GM12878 (cell line): ENCODE measurements around the gene C6orf89. TPM values are rescaled to one million over a fixed set of nuclear protein-coding genes. Genes with fewer than 3 reads are reported as not detected.

Experiments
- ATAC-seq: fragments of 200-7000 bp; cut with Tn5 transposase; 3 replicates; pipeline ENCODE4 v1.9.1; 2020; ENCODE audit warnings: mild to moderate bottlenecking, moderate library complexity
- BruUV-seq: library from RNA; stranded (reverse); fragments of 400-500 nt; replicated peaks from 2 replicates; lab custom pipeline; 2021; lab: Mats Ljungman, UMichigan
- CTCF ChIA-PET: fragments of 300-600 bp; sonication (Branson Sonifier 250); formaldehyde crosslinking; extraction: SDS; loops from one replicate; lab custom pipeline; 2021; ENCODE audit warnings: inconsistent platforms; lab: Yijun Ruan, JAX
- POLR2A ChIA-PET: fragments of 350-600 bp; formaldehyde crosslinking; extraction: SDS; loops from one replicate; lab custom pipeline; 2021; ENCODE audit warnings: inconsistent platforms; lab: Charles Lee
- RAD21 ChIA-PET: fragments of 300-600 bp; sonication (Branson Sonifier 250); formaldehyde crosslinking; loops from one replicate; lab custom pipeline; 2023; ENCODE audit warnings: antibody characterized with exemption; ENCODE audit not compliant: unreplicated experiment; lab: Charles Lee
- SMC1A ChIA-PET: fragments of 300-600 bp; sonication (Branson Sonifier 250); formaldehyde crosslinking; loops from one replicate; lab custom pipeline; 2023; ENCODE audit not compliant: unreplicated experiment, uncharacterized antibody; lab: Charles Lee
- DNase-seq: peaks from one replicate; pipeline ENCODE4 v3.0.0-alpha.2; 2011; ENCODE audit warnings: low read depth, low spot score
- FAIRE-seq: peaks from 3 replicates; lab custom pipeline; 2011; peaks lifted over from hg19 to GRCh38; lab: Jason Lieb, UNC
- H2AFZ ChIP-seq: 2 replicates; pipeline ENCODE4 v1.6.0; 2011; ENCODE audit warnings: low read depth, low read length, control low read depth; ENCODE audit not compliant: control insufficient read depth
- H3K27ac ChIP-seq: 2 replicates; pipeline ENCODE4 v1.5.1; 2011; ENCODE audit warnings: control low read depth; ENCODE audit not compliant: control insufficient read depth, insufficient read depth
- H3K27me3 ChIP-seq, 2 experiments: replicated peaks in 1 of 2; 2 replicates each; pipeline versions ENCODE4 v1.6.0 to v1.6.1; 2011; ENCODE audit warnings: low read length in 1 of 2; ENCODE audit not compliant: control insufficient read depth in 2 of 2, insufficient read depth in 2 of 2
- H3K36me3 ChIP-seq, 2 experiments: 2 replicates each; pipeline ENCODE4 v1.5.1; 2011; ENCODE audit warnings: low read length in 1 of 2; ENCODE audit not compliant: control insufficient read depth in 2 of 2, insufficient read depth in 2 of 2
- H3K4me1 ChIP-seq: 2 replicates; pipeline ENCODE4 v1.6.1; 2011; ENCODE audit warnings: mild to moderate bottlenecking, low read length, moderate library complexity, mixed read lengths; ENCODE audit not compliant: control insufficient read depth, insufficient read depth
- H3K4me2 ChIP-seq: 2 replicates; pipeline ENCODE4 v1.6.0; 2011; ENCODE audit warnings: control low read depth; ENCODE audit not compliant: control insufficient read depth, insufficient read depth
- H3K4me3 ChIP-seq: fragments of 200-600 bp; sonication (generic); 2 replicates; pipeline ENCODE4 v1.5.1; 2016
- H3K79me2 ChIP-seq: 2 replicates; pipeline ENCODE4 v1.6.0; 2011; ENCODE audit warnings: low read length; ENCODE audit not compliant: control insufficient read depth, insufficient read depth
- H3K9ac ChIP-seq: 2 replicates; pipeline ENCODE4 v1.8.0; 2011; ENCODE audit warnings: low read length, control low read depth, mixed read lengths; ENCODE audit not compliant: control insufficient read depth, insufficient read depth
- H3K9me3 ChIP-seq: replicated peaks from 3 replicates; pipeline ENCODE4 v1.5.1; 2011; ENCODE audit warnings: mild to moderate bottlenecking, low read length; ENCODE audit not compliant: control insufficient read depth, insufficient read depth
- H4K20me1 ChIP-seq: 2 replicates; pipeline ENCODE4 v1.6.0; 2011; ENCODE audit not compliant: control insufficient read depth, insufficient read depth
- FOXK2 ChIP-seq: fragments of 450-650 bp; IDR thresholded peaks from 2 replicates; pipeline ENCODE4 v1.6.1; 2017; ENCODE audit warnings: mild to moderate bottlenecking, moderate library complexity
- NFXL1 ChIP-seq: fragments of 450-650 bp; IDR thresholded peaks from 2 replicates; pipeline ENCODE4 v1.6.1; 2017; ENCODE audit warnings: antibody characterized with exemption, mild to moderate bottlenecking, borderline replicate concordance
- POU2F2 ChIP-seq: IDR thresholded peaks from 3 replicates; pipeline ENCODE4 v1.6.1; 2011; ENCODE audit warnings: low read depth, mild to moderate bottlenecking, low read length, borderline replicate concordance
- SREBF2 ChIP-seq: IDR thresholded peaks from 2 replicates; pipeline ENCODE4 v1.6.1; 2012; ENCODE audit warnings: mild to moderate bottlenecking, low read length
- SRF ChIP-seq, 2 experiments: IDR thresholded peaks; 2 replicates each; pipeline ENCODE4 v1.6.1; 2011; ENCODE audit warnings: low read depth in 2 of 2, low read length in 2 of 2, mild to moderate bottlenecking in 1 of 2, moderate library complexity in 1 of 2
- WGBS: methylation state at CpG from one replicate; pipeline ENCODE4 v1.1.6; 2016; ENCODE audit warnings: low lambda C conversion rate; ENCODE audit not compliant: insufficient replicate concordance, insufficient coverage; ENCODE audit errors: missing lambda C conversion rate; 5-methylcytosine and 5-hydroxymethylcytosine counted together
- in situ Hi-C: fragments of 300-500 bp; cut with MboI; formaldehyde crosslinking; loops from 9 replicates; pipeline ENCODE4 v1.14.3; 2018; ENCODE audit warnings: mixed read lengths
- intact Hi-C: fragments of 100-400 bp; cut with micrococcal nuclease; formaldehyde crosslinking; loops from one replicate; pipeline ENCODE4 v1.14.2; 2022; ENCODE audit not compliant: unreplicated experiment
- polyA plus RNA-seq, 11 experiments: library from polyadenylated mRNA; depleted of rRNA in 4 of 11; unstranded in 6 of 11; stranded (reverse) in 5 of 11; fragments of >200 nt; fragmentation: Nextera tagmentation in 4 of 11; fragmentation: Illumina TruSeq in 1 of 11; extraction: Ambion mirVana in 4 of 11; extraction: Trizol in 1 of 11; gene quantifications; 1 replicate in 1 of 11; 2 replicates in 10 of 11; pipeline versions ENCODE4 v1.2.1 to v1.2.3, GENCODE V29; 2011 to 2016; ENCODE audit warnings: inconsistent platforms in 2 of 11, missing spikeins in 2 of 11, low read depth in 1 of 11
- total RNA-seq, 4 experiments: library from RNA; depleted of rRNA in 3 of 4; stranded (reverse); fragments of >200 nt in 3 of 4; fragmentation: Illumina TruSeq in 1 of 4; extraction: Trizol in 1 of 4; gene quantifications; 2 replicates each; pipeline versions ENCODE4 v1.2.1 to v1.2.3, GENCODE V29; 2013 to 2021
- TF ChIP-seq, protein P1 (sequence below): fragments of 450-650 bp; formaldehyde crosslinking; IDR thresholded peaks from 2 replicates; pipeline ENCODE4 v1.4.0; 2020; ENCODE audit warnings: mild to moderate bottlenecking, moderate library complexity

C6orf89 gene
- total and polyA plus RNA-seq, 10 of the 15 experiments (the other 5 are each of a cell fraction or from before 2014, with no cell fraction given) = 10.8 to 42.7 (median 28.6) TPM

- TF ChIP-seq, protein P1, sequence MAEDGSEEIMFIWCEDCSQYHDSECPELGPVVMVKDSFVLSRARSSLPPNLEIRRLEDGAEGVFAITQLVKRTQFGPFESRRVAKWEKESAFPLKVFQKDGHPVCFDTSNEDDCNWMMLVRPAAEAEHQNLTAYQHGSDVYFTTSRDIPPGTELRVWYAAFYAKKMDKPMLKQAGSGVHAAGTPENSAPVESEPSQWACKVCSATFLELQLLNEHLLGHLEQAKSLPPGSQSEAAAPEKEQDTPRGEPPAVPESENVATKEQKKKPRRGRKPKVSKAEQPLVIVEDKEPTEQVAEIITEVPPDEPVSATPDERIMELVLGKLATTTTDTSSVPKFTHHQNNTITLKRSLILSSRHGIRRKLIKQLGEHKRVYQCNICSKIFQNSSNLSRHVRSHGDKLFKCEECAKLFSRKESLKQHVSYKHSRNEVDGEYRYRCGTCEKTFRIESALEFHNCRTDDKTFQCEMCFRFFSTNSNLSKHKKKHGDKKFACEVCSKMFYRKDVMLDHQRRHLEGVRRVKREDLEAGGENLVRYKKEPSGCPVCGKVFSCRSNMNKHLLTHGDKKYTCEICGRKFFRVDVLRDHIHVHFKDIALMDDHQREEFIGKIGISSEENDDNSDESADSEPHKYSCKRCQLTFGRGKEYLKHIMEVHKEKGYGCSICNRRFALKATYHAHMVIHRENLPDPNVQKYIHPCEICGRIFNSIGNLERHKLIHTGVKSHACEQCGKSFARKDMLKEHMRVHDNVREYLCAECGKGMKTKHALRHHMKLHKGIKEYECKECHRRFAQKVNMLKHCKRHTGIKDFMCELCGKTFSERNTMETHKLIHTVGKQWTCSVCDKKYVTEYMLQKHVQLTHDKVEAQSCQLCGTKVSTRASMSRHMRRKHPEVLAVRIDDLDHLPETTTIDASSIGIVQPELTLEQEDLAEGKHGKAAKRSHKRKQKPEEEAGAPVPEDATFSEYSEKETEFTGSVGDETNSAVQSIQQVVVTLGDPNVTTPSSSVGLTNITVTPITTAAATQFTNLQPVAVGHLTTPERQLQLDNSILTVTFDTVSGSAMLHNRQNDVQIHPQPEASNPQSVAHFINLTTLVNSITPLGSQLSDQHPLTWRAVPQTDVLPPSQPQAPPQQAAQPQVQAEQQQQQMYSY (CRISPR knock-in tag) = no peak
- TF ChIP-seq FOXK2 (no peak), POU2F2 (no peak), SREBF2 (no peak), NFXL1 (no peak), SRF (IDR thresholded peaks at IDR 0.05; ENCODE audit: low read depth in 2 of 2, low read length in 2 of 2) (no peak)
- in situ Hi-C loops = no loop called here
- no TSS peak for BruUV-seq
- no peak overlapping the region for H3K4me3 ChIP-seq
- H3K79me2 ChIP-seq = peaks cover 4% of the 10 kb centered on the region
- ATAC-seq (no peak), DNase-seq (no peak), FAIRE-seq (no peak)
- peaks cover 7 to 8% of the 10 kb centered on the region in 2 experiments; a peak in 3 of 4 replicates for H3K36me3 ChIP-seq
- H3K27ac ChIP-seq = no peak overlapping the region
- no peak overlapping the region for H3K9ac ChIP-seq
- ChIA-PET CTCF (interaction anchor here (0.9 to 2.1 kb wide), 2 partner anchors 9 to 12 kb away, joined by 3 to 9 read pairs; no protein-coding TSS in a partner anchor), SMC1A (no interaction called here), POLR2A (no interaction called here), RAD21 (no interaction called here)
- no peaks in the 10 kb centered on the region for H3K9me3 ChIP-seq
- no peak overlapping the region for H2AFZ ChIP-seq
- H4K20me1 ChIP-seq = no peaks in the 10 kb centered on the region
- no peak overlapping the region for H3K4me2 ChIP-seq
- H3K27me3 ChIP-seq = no peaks in the 10 kb centered on the region
- WGBS = 85% methylated on average over 4 of the region's 4 CpGs
- intact Hi-C loops = no loop called here
- no peaks in the 10 kb centered on the region for H3K4me1 ChIP-seq
Measured at GRCh38 chr6:36862848-36863382, 22.8 kb upstream of the C6orf89 start.
